CD4-positive, alpha-beta T cell treated with Interleukin-15 for 4 hours (primary cell): ENCODE results near the gene CHERP.
A peak's percentile ranks its signal among the peaks of the same experiment; 100 is the strongest.

Source experiments
- DNase-seq: peaks from one replicate; pipeline ENCODE4 v3.0.0-alpha.2; 2020; ENCODE audit warnings: low spot score

The CHERP gene

DNA sequence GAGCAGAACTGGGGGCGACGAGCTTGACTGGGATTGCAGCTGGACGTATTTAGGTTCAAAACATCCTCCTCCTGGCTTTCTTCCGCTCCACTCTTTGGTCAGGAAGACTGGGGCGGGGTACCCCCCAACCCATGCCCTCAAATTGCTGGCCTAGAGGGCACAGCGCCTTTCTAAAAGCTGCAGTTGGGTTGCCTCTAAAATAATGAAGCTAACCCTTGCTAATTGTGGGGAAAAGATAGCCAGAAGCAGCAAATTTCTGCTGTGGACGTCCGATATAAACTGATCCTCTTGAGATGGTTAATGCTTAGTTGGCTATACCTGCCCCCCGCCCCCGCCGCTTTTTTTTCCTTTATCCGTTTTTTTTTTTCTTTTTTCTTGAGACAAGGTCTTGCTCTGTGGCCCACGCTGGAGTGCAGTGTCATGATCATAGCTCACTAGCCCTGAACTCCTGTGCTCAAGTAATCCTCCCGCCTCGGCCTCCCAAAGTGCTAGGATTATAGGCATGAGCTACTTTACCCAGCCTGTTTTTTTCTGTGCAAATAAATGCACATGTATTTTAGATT is 754 bp upstream of the CHERP start:
- no peak for DNase-seq

DNA sequence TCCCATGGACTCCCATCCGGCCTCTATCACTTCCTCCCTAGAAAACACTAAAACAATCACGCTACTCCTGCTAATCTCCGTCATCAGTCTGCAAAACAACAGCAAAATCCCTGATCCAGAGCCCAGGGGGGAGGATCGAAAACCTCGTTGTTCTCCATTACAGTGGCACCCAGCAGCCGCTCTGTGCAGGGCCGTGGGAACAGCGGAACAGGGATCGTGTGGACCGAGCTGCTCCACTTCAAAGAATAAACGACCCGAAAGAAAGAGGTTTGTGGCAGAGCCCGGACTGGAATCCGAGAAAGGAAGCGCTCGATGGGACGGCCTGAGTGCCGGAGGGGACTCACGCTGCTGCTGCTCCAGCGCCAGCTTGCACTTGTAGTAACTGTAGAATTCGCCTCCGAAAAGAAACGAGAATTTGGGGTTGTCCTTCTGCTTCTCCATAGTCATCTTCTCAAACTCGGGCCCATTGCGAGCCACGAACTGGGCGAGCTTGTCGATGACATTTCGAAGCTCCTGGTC is 652 bp downstream of the CHERP start:
- DNase-seq: no peak

- DNase-seq: no peak
Measured at GRCh38 chr19:16540948-16541347, 1.3 kb downstream of the CHERP start.

- DNase-seq: no peak
Measured at GRCh38 chr19:16537111-16537510, 5.1 kb downstream of the CHERP start.

GRCh38 chr19:16536130-16536529 is 6.1 kb downstream of the CHERP start:
- no peak for DNase-seq

DNA sequence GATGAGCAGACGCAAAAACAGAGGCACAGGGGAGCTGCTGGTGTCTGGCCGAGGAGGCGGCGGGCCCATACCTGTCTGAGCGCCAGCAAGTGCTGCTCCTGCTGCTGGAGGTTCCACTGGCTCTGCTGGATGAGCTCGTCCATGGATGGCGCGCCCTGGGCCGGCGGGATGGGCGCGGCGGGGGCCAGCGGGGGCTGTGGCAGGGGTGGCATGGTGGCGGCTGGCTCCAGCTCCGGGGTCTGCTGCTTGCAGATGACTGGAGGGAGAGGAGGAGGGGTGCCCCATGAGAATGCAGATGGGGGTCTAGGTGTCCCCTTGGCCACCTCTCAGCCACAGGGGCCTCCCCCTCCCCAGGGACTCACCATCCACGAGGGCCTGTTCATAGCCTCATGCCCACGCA is 6.9 kb downstream of the CHERP start:
- no peak for DNase-seq

DNA sequence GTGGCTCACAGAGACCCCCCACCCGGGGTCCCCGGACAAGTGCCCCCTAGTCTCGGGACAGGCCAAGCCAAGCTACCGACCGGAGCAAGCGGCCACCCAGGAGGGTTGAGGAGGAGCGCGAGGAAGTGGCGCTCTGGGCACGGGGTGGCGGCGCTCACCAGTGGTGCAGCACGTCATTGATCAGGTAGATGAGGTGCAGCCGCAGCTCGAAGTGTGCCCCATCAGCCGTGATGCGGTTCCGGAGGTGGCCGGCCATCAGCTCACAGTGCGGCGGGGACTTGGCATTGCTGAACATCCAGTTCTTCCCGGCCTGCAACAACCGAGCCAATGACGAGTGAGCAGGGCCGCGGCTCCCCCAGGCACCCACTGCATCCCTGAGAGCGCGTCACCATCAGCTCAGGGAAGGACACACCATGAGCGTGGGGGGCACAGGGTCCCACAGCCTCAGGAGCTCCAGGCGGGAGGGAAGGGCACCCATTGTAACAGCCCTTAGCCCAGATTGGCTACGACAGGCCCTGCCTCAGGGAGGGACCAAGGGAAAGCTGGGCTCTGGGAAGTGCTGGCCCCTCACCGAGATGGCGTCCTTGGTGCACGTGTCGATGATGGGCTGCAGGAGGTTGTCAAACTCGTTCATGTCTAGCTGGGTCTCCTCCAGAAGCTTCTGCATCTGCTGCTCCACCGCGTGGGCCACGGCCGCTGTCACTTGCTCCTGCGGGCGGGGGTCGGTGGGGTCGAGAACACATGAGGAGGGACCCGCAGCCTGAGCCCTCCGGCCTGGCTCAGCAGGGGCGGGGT is 9.6 kb downstream of the CHERP start:
- DNase-seq: no peak

- no peak for DNase-seq
Measured at GRCh38 chr19:16531380-16531669, 10.9 kb downstream of the CHERP start.

- no peak for DNase-seq
Measured at GRCh38 chr19:16530540-16531379, 11.5 kb downstream of the CHERP start.

GRCh38 chr19:16529466-16530144 is 12.6 kb downstream of the CHERP start:
- no peak for DNase-seq

DNA sequence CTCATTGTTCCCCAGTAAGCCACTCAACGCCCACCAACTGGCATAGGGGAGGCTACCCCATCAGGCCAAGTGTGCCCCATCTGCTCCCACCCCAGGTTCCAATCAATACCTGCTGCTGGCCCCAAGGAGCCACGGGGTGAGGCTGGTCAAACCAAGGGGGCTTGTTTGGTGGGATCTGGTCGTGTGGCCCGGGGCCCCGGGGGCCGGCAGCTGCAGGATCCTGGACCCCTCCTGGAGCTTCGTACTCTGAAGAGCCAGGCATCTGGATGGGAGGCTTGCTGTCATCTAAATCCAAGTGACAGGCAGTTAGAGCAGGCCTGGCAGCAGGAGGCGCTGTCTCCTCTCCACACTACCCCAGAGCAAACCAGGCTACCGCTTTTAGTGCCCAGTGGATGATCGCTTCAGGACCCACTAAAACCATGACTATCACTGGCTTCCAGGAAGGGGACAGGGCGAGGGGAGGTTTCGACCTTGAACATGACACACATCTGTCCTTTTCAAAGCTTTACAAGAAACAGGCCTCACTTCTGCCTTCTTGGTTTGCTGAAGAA is 14.2 kb downstream of the CHERP start:
- DNase-seq: peak; percentile 45

- DNase-seq: no peak
Measured at GRCh38 chr19:16527334-16527935, 14.8 kb downstream of the CHERP start.

- DNase-seq: no peak
Measured at GRCh38 chr19:16525751-16526481, 16.3 kb downstream of the CHERP start.

- no peak for DNase-seq
Measured at GRCh38 chr19:16524991-16525734, 17.1 kb downstream of the CHERP start.

GRCh38 chr19:16522559-16523377 is 19.5 kb downstream of the CHERP start:
- no peak for DNase-seq

GRCh38 chr19:16521715-16522289 is 20.4 kb downstream of the CHERP start:
- no peak for DNase-seq

DNA sequence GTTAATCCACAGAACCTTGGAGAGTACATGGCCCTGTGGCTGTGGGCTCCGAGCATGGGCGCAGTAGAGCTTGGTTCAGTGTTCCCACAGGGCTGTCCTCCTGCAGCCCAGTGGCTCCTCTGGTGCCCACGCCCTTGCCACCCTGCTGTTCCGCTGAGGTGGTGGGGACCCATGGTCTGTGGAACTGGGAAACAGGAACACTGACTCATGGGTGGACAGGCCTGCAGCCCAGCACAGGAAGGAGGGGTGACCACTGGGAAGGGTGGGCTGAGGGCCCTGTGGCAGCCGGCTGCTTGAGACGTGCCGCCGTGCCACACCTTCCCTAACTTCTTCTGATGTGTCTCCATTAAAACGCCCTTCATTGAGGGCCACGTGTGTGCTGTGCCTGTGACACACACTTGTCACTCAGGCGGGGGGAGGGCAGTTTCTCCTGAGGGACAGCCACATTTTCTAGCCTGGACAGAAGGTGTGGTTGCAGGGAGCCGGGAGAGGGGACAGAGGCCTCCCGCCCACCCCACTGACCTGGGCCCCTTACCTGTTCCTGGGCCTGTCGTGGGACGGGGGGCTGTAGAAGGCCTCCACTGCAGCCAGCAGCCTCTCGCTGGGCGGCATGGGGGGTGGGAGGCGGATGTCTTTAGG is 21.1 kb downstream of the CHERP start:
- no peak for DNase-seq
